ENCODE measurements around the gene HOXB7.
A peak's percentile ranks its signal among the peaks of the same experiment; 100 is the strongest.

Gene HOXB7

GRCh38 chr17:48606892-48607614 is 3.8 kb downstream of the HOXB7 start:
- DNase-seq = no peak

- no peak for DNase-seq
Observed at GRCh38 chr17:48605991-48606891, 4.6 kb downstream of the HOXB7 start.

GRCh38 chr17:48605409-48605919 is 5.4 kb downstream of the HOXB7 start:
- no peak for DNase-seq

GRCh38 chr17:48604770-48605329 is 6.0 kb downstream of the HOXB7 start, which contains the start of gene HOXB6:
Gene HOXB6, minus strand, starts transcription at chr17:48604986. Its CDS starts 6,836 bp downstream, at chr17:48598150.
- peak; percentile 40 for DNase-seq

GRCh38 chr17:48603959-48604769 is 6.7 kb downstream of the HOXB7 start:
- peak; percentile 73 for DNase-seq

- no peak for DNase-seq
Observed at GRCh38 chr17:48601539-48602425, 9.0 kb downstream of the HOXB7 start.

GRCh38 chr17:48601207-48601538 is 9.6 kb downstream of the HOXB7 start:
- DNase-seq = no peak

- DNase-seq = no peak
Observed at GRCh38 chr17:48600244-48601098, 10.3 kb downstream of the HOXB7 start.

GRCh38 chr17:48599354-48599753 is 11.5 kb downstream of the HOXB7 start:
- no peak for DNase-seq

- DNase-seq = no peak
Observed at GRCh38 chr17:48598736-48599135, 12.1 kb downstream of the HOXB7 start.

- peak; percentile 85 for DNase-seq
Observed at GRCh38 chr17:48597778-48598631, 12.8 kb downstream of the HOXB7 start.

GRCh38 chr17:48597528-48597777 is 13.4 kb downstream of the HOXB7 start:
- DNase-seq = no peak

- no peak for DNase-seq
Observed at GRCh38 chr17:48596735-48597527, 13.9 kb downstream of the HOXB7 start.

GRCh38 chr17:48596000-48596734 is 14.7 kb downstream of the HOXB7 start:
- no peak for DNase-seq

- DNase-seq = no peak
Observed at GRCh38 chr17:48595278-48595999, 15.4 kb downstream of the HOXB7 start.

- DNase-seq = no peak
Observed at GRCh38 chr17:48594538-48595277, 16.1 kb downstream of the HOXB7 start.
